ENCODE data around the gene FOXL3. TPM values are rescaled to one million over a fixed set of nuclear protein-coding genes. Genes with fewer than 3 reads are reported as not detected.

FOXL3 gene
- polyA plus RNA-seq, 1 of the 3 experiments (the other 2 are of a cell fraction): not detected

DNA sequence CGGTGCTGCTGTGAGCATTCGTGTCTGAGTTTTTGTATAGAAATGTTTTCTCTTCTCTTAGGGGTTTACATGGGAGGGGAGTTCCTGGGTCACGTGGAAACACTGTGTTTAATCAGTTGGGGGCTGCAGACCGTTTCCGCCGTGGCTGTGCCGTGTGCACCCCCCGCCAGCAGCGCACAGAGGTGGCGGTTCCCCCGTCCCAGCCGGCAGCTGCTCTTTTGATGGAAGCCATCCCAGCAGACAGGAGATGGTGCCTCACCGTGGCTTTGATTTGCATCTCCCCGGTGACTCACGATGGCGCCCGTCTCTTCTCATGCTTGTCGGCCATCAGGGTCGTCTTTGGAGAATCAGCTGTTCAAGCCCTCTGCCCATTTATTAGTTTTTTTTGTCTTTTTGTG is 34.9 kb upstream of the FOXL3 start:
- DNase-seq: no peak
- POLR2A ChIA-PET: no interaction called here
- H3K36me3 ChIP-seq (replicated peaks in 1 of 2; ENCODE audit: control insufficient read depth in 1 of 2, insufficient read depth in 2 of 2, low read length in 1 of 2): no peaks in the 10 kb centered on the region

More for the DNA sequence above, 34.9 kb upstream of the FOXL3 start:
- no peaks in the 10 kb centered on the region for H3K27me3 ChIP-seq (ENCODE audit: insufficient read depth)
- CTCF ChIA-PET: no interaction called here
- no peak overlapping the region for H3K4me2 ChIP-seq
- no peak overlapping the region for H3K4me3 ChIP-seq (ENCODE audit: low read depth in 2 of 2, low read length in 1 of 2)
- TF ChIP-seq, protein P1, sequence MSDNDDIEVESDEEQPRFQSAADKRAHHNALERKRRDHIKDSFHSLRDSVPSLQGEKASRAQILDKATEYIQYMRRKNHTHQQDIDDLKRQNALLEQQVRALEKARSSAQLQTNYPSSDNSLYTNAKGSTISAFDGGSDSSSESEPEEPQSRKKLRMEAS (IDR thresholded peaks at IDR 0.05; ENCODE audit: low read depth): no peak
- TF ChIP-seq SIN3A (IDR thresholded peaks at IDR 0.05; ENCODE audit: borderline replicate concordance, low read depth, low read length) (no peak), POLR2AphosphoS5 (IDR thresholded peaks at IDR 0.05; ENCODE audit: low read depth, low read length) (no peak), JUND (IDR thresholded peaks at IDR 0.05) (no peak), EP300 (IDR thresholded peaks at IDR 0.05; ENCODE audit: borderline replicate concordance in 1 of 2, low read depth in 1 of 2, low read length in 1 of 2) (no peak), NFIC (IDR thresholded peaks at IDR 0.05; ENCODE audit: borderline replicate concordance) (no peak), MXI1 (IDR thresholded peaks at IDR 0.05; ENCODE audit: low read depth, low read length) (no peak), GABPA (IDR thresholded peaks at IDR 0.05; ENCODE audit: low read depth) (no peak), RCOR1 (IDR thresholded peaks at IDR 0.05; ENCODE audit: low read length) (no peak), FOXJ3 (CRISPR knock-in tag; IDR thresholded peaks at IDR 0.05) (no peak), CHD2 (IDR thresholded peaks at IDR 0.05; ENCODE audit: low read length, partially characterized antibody) (no peak), ELF1 (IDR thresholded peaks at IDR 0.05) (no peak), RFX5 (IDR thresholded peaks at IDR 0.05; ENCODE audit: low read length) (no peak), NRF1 (IDR thresholded peaks at IDR 0.05; ENCODE audit: low read depth, low read length) (no peak), RAD21 (IDR thresholded peaks at IDR 0.05; ENCODE audit: low read length) (no peak)
- TF ChIP-seq, protein P2, sequence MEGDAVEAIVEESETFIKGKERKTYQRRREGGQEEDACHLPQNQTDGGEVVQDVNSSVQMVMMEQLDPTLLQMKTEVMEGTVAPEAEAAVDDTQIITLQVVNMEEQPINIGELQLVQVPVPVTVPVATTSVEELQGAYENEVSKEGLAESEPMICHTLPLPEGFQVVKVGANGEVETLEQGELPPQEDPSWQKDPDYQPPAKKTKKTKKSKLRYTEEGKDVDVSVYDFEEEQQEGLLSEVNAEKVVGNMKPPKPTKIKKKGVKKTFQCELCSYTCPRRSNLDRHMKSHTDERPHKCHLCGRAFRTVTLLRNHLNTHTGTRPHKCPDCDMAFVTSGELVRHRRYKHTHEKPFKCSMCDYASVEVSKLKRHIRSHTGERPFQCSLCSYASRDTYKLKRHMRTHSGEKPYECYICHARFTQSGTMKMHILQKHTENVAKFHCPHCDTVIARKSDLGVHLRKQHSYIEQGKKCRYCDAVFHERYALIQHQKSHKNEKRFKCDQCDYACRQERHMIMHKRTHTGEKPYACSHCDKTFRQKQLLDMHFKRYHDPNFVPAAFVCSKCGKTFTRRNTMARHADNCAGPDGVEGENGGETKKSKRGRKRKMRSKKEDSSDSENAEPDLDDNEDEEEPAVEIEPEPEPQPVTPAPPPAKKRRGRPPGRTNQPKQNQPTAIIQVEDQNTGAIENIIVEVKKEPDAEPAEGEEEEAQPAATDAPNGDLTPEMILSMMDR (IDR thresholded peaks at IDR 0.05): no peak
- TF ChIP-seq, protein P3, sequence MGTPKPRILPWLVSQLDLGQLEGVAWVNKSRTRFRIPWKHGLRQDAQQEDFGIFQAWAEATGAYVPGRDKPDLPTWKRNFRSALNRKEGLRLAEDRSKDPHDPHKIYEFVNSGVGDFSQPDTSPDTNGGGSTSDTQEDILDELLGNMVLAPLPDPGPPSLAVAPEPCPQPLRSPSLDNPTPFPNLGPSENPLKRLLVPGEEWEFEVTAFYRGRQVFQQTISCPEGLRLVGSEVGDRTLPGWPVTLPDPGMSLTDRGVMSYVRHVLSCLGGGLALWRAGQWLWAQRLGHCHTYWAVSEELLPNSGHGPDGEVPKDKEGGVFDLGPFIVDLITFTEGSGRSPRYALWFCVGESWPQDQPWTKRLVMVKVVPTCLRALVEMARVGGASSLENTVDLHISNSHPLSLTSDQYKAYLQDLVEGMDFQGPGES (IDR thresholded peaks at IDR 0.05; ENCODE audit: low read depth, low read length): no peak
- TF ChIP-seq, protein P4, sequence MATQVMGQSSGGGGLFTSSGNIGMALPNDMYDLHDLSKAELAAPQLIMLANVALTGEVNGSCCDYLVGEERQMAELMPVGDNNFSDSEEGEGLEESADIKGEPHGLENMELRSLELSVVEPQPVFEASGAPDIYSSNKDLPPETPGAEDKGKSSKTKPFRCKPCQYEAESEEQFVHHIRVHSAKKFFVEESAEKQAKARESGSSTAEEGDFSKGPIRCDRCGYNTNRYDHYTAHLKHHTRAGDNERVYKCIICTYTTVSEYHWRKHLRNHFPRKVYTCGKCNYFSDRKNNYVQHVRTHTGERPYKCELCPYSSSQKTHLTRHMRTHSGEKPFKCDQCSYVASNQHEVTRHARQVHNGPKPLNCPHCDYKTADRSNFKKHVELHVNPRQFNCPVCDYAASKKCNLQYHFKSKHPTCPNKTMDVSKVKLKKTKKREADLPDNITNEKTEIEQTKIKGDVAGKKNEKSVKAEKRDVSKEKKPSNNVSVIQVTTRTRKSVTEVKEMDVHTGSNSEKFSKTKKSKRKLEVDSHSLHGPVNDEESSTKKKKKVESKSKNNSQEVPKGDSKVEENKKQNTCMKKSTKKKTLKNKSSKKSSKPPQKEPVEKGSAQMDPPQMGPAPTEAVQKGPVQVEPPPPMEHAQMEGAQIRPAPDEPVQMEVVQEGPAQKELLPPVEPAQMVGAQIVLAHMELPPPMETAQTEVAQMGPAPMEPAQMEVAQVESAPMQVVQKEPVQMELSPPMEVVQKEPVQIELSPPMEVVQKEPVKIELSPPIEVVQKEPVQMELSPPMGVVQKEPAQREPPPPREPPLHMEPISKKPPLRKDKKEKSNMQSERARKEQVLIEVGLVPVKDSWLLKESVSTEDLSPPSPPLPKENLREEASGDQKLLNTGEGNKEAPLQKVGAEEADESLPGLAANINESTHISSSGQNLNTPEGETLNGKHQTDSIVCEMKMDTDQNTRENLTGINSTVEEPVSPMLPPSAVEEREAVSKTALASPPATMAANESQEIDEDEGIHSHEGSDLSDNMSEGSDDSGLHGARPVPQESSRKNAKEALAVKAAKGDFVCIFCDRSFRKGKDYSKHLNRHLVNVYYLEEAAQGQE (IDR thresholded peaks at IDR 0.05; ENCODE audit: low read depth, low read length): no peak
- 84% methylated on average over 19 of the region's 19 CpGs for WGBS (ENCODE audit: low lambda C conversion rate)
- no peaks in the 10 kb centered on the region for H3K9me2 ChIP-seq
- H3K9ac ChIP-seq: no peak overlapping the region
- no peaks in the 10 kb centered on the region for H4K20me1 ChIP-seq (ENCODE audit: insufficient read depth)
- no peak overlapping the region for H2AFZ ChIP-seq (ENCODE audit: low read depth)
- H3K4me1 ChIP-seq (ENCODE audit: control insufficient read depth in 1 of 2, insufficient read depth in 2 of 2, low read depth in 1 of 2, low read length in 1 of 2): peaks cover 0 to 6% of the 10 kb centered on the region in 2 experiments; a peak in 2 of 4 replicates
- no peak overlapping the region for H3K27ac ChIP-seq (ENCODE audit: low read depth in 2 of 2, low read length in 1 of 2)
- H3F3A ChIP-seq (replicated peaks; ENCODE audit: insufficient read depth): no peaks in the 10 kb centered on the region
- H3K79me2 ChIP-seq (ENCODE audit: insufficient read depth): no peaks in the 10 kb centered on the region
- no peaks in the 10 kb centered on the region for H3K9me3 ChIP-seq
